Measurements from ENCODE around the gene DNAAF1.

The DNAAF1 gene

DNA sequence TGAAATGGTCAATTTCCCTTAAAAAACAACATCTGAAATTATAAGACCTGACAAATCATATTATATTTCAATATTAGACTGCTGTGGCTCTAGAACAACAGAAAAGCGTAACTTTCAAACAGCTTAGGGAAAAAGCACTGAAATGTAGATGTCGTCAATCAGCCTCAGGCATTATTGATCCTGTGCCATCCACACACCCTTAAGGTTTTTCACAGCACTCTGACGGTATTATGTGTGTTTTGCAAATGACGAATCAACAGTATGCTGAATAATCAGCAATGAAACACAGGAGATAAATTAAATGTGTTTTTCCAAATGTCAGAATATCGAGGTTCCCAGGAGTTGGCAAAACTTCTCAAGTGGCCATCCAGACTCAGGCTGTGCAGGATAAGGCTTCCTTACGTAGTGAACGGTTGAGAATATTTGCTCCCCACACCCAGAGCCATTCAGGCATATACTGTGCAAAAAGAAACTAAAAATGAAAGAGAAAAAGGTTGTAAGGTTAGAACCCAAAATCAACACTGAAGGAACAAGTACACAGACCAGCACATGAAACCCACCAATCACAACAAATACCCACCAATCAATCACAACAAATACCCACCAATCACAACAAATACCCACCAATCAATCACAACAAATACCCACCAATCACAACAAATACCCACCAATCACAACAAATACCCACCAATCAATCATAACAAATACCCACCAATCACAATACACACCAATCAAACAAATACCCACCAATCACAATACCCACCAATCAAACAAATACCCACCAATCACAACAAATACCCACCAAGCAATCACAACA lies 20.6 kb upstream of the DNAAF1 start:
- DNase-seq: no peak

DNA sequence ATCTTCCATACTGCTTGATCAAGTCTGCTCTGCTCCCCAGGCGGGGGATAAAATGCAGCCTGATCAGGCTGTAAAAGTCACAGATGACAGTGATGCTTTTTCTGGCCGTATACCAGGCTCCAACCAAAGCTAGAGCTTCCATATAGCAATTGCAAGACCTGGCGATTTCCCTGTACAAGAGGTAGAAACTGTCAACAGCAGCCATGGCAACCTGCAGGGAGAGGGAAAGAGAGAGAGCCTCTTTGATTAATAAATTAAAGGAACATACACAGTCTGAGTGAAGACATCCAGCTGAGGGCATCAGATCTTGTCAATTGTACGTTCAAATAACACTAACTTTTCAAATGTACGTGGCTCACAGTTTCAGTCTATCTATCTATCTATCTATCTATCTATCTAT lies 14.0 kb upstream of the DNAAF1 start:
- no peak for DNase-seq

DNA sequence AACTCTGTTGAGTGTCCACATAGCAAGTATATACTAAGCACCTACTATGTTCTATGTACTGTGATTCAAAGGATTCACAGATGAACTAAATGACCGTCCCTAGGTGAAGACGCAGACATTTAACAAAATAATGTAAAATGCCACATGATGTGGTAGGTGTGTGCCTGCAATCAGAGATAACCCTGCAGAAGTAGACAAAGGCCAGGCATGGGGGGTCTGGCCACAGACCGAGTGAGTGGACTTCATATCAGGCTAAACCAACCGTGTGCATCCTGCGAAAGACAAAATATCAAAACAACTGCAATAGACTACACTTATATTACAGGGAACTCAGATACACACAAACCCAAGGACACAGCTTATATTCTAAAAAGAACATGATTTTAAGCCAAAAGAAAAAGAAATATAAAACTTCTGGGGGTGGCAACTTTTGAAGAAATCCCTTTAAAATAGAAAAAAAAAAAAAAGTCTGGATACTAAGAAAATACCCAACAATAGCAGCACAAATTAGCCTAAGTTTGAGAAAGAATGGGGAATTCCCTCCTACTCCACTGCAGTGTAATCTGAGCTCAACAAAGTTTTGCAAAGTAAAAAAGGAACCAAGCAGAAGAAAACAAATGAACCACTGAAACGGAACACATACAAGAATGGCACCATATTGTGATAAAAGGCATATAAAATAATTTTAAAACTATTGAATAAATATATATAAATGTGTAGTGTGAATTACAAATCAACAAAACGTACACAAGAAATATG lies 12.4 kb upstream of the DNAAF1 start:
- DNase-seq: no peak

DNA sequence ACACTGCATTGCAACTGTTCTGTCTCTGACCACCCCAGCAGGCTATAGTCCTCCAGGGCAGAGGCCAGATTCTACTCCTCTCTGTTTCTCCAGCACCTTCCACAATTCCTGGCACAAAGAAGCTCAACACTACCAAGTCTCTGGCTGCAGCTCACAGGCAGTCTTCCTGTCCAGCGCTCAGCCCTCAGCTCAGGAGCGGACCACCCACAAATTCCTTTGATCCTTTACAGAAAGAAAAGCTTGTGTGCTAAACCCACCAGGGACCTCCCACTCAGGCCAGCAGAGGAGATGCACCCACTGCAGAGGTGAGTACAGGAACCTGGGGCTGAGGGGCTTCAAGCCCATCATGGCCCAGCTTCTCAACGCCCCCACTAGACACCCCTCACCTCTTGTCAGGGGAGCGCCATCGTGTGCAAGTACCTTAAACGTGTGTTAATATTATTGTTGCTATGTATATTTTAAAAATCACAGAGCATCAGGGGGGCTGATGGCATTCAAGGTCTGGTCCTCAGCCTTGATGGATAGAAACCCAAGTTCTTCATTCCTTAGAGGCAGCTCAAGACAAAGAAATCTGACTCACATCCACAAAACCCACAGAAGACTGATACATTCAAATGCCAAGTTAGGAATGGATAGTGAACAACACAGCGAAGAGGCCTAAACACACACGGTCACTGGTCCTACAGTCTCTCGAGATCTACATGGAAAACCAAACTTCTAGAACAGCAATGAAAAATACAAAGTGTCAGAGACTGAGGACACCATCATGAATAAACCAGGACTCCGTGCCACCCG lies 8.6 kb upstream of the DNAAF1 start:
- peak; percentile 34 for DNase-seq

DNA sequence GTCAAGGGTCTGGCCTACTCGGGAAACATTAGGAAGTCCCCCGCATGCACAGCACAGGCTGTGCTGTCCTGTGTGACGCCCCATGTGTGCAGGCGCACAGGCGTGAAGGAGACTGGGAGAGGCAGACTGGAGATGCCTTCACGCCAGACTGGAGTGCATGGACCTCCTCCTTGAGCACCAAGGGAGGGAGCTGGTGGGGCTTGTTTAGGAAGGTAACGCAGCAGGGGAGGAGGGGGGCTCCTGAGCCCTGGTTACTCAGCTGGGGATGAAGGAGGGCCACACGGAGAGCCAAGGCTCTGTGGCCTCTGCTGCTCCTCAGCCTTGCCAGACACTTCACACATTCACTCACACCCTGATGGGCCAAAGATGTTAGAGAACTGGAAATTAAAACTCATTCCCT lies 7.8 kb upstream of the DNAAF1 start:
- no peak for DNase-seq

DNA sequence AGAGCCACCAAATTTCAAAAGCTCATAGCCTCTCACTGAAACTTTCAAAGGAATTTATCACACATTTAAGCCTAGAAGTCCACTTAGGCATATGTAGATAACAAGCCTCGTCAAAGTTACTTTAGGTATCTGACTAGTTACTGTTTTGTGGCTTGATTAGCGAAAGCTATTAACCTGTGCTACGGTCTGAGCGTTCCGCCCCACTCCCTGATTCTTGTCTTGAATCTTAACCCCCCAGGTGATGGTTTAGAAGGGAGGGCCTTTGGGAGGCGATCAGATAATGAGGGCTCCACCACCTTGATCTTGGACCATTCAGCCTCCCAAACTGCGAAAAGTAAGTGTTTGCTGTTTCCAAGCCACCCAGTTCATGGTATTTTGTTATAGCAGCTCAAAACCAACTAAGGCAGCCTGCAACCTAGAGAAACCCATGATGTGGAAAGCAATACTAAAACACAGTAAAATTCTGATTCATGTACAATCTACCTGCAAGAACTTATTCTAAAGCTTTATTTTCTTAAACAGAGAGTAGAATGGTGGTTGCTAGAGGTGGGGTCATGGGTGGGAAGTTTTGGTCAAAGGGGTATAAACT lies 7.2 kb upstream of the DNAAF1 start:
- no peak for DNase-seq

DNA sequence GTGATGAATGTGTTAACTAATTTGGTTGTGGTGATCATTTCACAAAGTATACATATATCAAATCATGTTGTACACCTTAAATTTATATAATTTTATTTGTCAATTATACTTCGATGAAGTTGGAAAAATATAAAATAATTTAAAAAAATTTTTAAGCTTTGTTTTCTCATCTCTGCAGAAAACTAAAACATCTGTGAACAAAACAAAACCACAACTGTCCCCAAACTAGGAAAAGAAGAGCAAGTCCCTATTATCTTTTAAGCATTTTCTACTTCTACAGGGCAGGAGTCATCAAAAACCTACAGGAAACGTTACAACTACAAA lies 6.6 kb upstream of the DNAAF1 start:
- no peak for DNase-seq

DNA sequence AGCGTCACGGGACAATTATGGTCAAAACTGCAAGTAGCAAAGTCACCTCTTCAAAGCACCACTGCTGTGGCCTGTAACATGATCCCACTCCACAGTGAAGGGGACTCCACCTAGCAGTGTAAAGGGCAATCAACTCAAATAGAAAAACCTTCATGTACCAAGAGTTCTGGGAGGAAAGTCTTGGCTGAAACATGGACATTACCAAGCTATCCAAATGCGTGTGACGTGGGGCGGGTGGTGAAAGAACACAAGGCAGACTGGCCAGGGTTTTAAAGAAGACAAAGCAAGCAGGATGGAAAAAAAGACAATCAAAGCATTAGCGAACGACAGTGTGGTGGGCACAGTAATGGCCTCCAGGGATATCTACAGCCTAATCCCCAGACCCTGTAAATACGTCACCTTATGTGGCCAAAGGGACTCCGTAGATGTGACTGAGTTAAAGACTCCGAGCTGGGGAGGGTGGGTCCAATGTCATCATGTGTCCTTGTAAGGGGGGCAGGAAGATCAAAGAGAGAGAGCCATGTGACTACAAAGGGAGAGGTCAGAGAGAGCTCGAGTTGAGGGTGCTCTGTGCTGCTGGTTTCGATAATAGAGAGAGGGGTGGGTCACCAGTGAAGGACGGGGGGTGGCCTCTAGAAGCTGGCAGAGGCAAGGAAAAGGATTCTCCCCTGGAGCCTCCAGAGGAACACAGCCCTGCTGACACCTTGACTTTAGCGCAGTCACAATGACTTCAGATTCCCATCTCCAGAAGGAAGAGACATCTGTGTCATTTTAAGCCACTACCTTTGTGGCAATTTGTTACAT lies 6.1 kb upstream of the DNAAF1 start:
- DNase-seq: peak; percentile 45

DNA sequence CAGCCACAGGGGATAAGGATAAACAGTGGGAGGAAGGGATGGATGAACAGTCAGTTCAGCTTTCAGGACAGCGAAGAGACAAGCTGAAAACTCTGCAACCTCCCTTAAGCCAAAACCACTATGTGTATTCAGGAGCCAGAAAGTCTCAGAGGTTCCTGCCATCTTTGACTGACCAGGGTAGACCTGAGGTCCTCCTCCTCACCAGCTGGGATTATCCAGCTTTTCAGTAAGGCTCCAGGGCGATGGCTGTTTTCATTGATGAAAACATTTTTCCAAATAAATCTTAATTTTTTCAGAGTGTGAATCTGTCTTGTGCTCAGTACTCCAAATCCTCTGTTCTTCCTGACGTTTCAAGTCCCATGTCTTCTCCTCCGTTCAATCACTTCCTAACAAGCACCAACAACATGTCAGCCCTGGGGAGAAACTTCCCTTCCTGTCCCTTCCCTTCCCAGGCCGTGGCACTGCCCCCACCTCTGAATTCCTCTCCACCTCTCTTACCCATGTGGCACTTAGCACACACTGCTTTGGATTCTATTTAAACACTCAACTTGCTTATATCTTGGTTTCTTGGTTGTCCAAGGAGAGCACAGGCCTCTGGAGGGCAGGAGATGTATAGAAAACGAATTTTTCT lies 5.4 kb upstream of the DNAAF1 start:
- no peak for DNase-seq

DNA sequence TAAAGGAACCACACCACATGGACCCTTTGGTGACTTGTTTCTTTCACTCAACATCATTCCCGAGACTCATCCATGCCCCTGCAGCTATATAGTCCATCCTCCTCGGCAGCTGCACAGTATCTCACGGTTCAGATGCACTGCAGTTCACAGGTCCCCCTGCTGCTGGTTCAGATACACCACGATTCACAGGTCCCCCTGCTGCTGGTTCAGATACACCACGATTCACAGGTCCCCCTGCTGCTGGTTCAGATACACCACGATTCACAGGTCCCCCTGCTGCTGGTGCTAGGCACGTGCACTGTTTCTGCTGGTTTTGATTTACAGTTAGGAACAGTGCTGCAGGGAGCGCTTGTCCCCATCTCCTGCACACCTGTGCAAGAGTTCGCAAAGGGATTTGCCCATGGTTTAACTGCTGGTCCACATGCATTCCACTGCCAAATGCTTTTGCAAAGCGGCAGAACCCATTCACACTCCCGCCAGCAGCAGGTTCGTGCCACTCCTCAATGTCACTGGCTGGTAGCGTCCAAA lies 3.9 kb upstream of the DNAAF1 start:
- DNase-seq: no peak

DNA sequence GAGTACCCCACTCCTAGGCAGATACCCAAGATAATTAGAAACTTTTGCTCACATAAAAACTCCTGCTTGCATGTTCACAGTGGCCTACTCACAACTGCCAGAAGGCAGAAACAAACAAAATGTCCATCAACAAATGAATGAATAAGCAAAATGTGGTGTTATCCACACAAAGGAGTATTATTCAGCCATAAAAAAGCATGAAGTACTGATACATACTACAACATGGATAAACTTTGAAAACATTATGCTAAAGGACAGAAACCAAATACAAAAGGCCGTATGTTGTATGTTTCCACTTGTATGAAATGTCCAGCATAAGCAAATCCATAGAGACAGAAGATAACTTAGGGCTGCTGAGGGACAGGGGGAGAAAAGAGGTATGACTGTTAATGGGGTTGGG lies 2.0 kb upstream of the DNAAF1 start:
- DNase-seq: no peak

DNA sequence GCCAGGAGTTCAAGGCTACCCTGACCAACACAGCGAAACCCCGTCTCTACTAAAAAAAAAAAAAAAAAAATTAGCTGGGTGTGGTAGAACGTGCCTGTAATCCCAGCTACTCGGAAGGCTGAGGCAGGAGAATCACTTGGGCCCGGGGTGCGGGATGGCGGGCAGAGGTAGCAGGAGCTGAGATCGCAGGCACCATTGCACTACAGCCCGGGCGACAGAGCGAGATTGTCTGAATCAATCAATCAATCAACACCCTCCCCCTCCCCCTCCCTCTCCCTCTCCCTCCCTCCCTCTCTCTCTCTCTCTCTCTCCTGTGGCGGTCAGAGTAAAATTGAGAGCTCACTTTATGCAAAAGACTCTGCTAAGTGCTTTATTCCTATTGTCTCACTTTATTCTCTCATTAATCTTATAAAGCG lies 1.3 kb upstream of the DNAAF1 start:
- DNase-seq: no peak

DNA sequence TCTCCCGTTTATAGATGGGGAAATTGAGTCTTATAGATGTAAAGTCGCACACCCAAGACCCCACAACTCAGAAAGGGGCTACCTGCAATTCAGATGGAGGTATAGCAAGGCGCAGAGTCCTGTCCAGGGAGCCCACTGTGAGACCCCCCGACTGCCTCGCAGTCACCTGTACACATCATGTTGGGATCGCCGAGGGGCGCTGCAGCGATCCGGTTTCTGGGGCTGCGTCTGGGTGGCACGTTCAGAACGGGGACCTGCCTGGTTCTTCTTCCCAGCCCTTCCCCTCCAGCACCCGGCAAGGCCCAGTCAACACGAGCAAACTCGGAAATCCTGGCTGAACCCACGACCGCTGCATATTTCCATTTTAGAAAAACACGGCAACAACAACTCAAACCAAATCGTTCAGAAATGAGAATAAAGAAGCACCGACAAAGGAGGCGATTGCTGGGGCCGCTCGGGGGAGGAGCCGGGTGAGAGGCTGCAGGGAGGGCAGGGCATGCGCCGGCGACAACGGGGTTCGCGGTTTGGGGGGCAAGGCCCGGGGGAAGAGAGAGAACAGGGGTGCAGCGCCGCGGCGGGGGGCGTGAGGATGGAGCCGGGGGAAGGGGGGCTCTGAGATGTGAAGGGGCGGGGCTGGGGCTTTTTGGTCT lies 774 bp upstream of the DNAAF1 start:
- no peak for DNase-seq

DNA sequence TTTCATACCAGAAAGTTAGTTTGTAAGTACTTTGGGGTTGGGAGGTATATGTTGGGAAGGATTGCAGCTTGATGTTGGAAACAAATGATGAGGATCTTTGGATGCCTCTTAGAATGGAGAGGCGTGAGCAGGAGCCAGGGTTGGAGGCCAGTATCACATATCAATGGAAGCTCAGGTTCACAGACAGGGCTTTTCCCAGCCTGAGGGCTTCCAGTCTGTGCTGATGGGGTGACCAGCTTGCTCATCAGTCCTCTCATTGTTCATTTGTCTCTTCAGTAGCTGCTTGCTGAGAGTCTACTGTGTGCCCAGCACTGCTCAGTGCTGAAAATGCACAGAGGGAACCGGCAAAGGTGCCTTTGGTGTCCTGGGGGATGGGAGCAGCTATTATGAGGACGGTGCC lies 5.8 kb downstream of the DNAAF1 start:
- DNase-seq: no peak

DNA sequence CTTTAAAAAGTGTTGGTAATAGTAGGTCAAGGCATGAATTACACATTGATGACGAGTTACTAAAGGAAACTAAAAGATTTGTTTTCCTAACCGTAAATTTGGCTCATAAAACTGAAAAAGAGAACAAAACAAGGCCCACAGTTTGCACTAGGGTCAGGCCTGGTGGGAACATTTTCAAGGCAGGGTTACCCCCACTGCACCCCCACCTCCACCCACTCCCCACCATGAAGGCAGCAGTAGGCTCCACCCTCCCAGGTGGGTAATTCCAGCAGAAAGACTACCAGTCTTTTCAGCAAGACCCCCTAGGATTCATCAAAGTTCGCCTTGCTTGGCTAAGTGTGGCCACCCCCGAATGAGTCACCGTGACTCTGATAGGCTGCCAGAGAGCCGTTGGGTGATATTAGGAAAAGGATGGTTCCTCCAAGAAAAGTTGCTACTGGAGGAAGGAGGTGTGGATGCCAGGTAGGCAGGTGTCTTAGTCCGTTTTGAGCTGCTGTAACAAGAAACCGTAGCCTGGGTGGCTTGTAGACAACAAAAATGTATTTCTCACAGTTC lies 8.6 kb downstream of the DNAAF1 start:
- DNase-seq: no peak

DNA sequence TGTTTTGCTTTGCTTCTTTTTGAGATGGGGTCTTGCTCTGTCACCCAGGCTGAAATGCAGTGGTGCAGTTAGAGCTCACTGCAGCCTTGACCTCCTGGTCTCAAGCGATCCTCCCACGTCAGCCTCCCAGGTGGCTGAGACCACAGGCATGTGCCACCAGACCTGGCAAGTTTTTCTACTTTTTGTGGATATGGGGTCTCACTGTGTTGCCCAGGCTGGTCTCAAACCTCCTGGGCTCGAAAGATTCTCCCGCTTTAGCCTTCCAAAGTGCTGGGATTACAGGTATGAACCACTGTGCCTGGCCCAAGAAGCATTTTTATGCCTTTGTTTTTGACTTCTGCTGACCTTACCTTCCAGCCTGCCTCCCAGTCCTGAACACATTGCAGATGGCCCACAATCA lies 10.1 kb downstream of the DNAAF1 start:
- DNase-seq: no peak

DNA sequence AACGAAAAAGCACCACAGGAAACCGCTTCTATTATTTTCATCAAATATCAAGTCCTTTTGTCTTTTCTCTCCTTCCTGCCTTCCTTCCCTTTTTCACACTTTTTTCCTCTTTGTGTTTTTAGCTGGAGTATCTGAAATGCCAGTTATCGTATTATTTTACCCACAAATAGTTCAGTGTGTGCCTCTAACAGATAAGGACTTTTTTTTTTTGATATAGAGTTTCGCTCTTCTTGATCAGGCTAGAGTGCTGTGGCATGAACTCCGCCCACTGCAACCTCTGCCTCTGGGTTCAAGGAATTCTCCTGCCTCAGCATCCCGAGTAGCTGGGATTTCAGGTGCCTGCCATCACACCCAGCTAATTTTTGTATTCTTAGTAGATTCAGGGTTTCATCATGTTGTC lies 10.7 kb downstream of the DNAAF1 start:
- no peak for DNase-seq

DNA sequence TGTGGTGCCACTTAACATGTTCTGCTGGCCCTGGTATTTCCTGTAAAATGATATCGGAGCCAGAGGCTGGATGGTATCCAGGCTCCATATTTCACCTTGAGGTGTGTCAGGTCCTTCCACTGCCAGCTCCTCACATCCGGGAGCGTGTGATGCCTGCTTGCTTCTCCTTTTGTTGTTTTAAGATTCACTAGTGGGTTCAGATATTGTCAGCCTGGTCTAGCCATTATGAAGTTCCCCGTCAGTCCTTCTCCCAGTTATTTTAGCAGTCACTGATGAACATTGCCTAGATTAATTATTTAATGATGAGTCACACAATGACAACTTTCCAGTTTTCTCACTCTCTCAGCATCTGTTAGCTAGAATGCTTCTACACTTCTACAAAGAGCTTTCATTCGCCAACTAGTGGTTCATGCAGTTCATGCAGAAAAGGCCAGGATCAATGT lies 11.3 kb downstream of the DNAAF1 start:
- no peak for DNase-seq

DNA sequence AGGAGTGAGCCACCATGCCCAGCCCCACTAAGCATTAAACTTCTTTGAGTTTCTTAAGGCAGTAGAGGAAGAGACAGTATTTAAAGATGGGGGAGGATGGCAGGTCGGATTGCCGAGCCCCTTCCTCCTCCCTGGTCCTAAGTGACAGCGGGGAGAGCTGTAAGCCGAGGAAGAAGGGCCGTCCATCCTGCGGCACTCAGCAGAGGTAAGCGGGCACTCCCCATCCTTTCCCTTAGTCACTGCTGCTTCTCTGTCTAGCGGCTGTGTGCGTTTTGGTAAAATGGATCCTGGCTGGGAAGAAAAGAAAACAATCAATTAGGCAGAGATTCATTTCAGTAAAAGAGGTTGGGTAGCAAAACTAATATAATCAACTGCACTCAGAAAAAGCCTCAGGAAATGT lies 13.9 kb downstream of the DNAAF1 start:
- DNase-seq: no peak

DNA sequence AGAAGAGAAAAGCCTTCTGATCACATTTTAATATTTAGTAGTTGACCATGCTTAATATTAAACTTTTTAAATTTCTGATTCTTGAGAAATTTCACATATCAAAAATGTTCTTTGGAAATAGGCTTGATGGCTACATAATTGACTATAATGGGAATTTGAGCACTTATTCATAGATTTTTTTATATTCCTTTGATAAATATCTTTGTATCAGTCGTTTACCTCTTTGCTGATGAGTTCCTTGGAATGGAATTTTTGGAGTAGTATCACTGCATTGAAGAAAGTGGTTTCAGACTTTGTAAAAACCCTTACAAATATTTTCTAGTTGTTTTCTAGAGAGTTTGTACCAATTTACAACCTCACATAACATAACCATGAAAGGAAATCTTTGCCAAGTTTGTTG lies 14.7 kb downstream of the DNAAF1 start:
- no peak for DNase-seq

DNA sequence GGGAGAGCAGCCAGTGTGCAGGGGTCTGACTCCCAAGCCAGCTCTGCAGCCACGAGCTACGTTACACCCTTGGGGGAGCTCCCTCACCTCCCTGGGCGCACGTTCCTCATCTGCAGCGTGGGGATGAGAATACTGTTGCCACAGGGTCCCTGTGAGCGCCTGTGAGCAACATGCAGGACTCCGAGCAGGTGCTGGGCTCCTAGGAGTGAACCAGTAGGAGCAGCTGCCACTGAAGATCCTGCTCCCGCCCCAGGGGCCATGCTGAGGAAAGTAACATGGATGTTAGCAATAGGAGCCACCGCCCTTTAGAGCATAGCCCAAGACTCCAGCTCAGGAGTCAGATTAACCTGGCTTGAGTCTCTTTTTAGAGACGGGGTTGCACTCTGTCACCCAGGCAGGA lies 15.9 kb downstream of the DNAAF1 start:
- DNase-seq: no peak

All from fibroblast of skin of back (primary cell).